Right atrium auricular region (tissue), 2 donors: Measurements from ENCODE around the gene KCNJ16. TPM values are rescaled to one million over a fixed set of nuclear protein-coding genes. Genes with fewer than 3 reads are reported as not detected.

ENCODE experiments used
- DNase-seq: peaks from one replicate; pipeline ENCODE4 v3.0.0-alpha.2; 2019; ENCODE audit warnings: low spot score
- H3K27ac ChIP-seq, 2 donors: fragments of 200-600 bp; sonication (generic); 1 replicate in 1 of 2; 2 replicates in 1 of 2; pipeline ENCODE4 v1.5.1; 2016 to 2019
- H3K27me3 ChIP-seq, 2 donors: fragments of 200-600 bp; sonication (generic); one replicate each; pipeline versions ENCODE4 v1.5.1 to v1.6.0; 2017 to 2019
- H3K36me3 ChIP-seq: fragments of 200-600 bp; sonication (generic); one replicate; pipeline ENCODE4 v1.5.1; 2016
- H3K4me1 ChIP-seq, 2 donors: fragments of 200-600 bp; sonication (generic); one replicate each; pipeline versions ENCODE4 v1.5.1 to v1.6.0; 2017 to 2019
- H3K4me3 ChIP-seq, 2 donors: fragments of 200-600 bp; sonication (generic); 1 replicate in 1 of 2; 2 replicates in 1 of 2; pipeline ENCODE4 v1.5.1; 2017 to 2019; ENCODE audit warnings: mild to moderate bottlenecking in 1 of 2, moderate library complexity in 1 of 2
- H3K9me3 ChIP-seq, 2 donors: fragments of 200-600 bp; sonication (generic); one replicate each; pipeline ENCODE4 v1.5.1; 2019
- total RNA-seq, 2 donors: library from RNA; depleted of rRNA; stranded (reverse); fragments of >200 nt; gene quantifications; one replicate each; pipeline ENCODE4 v1.1.0, GENCODE V29; 2016
- TF ChIP-seq, protein P1 (sequence below), 2 donors: fragments of 200-600 bp; sonication (generic); IDR thresholded peaks; one replicate each; pipeline ENCODE4 v1.5.1; 2019; ENCODE audit warnings: antibody characterized with exemption in 2 of 2

The KCNJ16 gene
- total RNA-seq, 2 donors from 2014 or later, result 0.59 TPM; not detected in 1

DNA sequence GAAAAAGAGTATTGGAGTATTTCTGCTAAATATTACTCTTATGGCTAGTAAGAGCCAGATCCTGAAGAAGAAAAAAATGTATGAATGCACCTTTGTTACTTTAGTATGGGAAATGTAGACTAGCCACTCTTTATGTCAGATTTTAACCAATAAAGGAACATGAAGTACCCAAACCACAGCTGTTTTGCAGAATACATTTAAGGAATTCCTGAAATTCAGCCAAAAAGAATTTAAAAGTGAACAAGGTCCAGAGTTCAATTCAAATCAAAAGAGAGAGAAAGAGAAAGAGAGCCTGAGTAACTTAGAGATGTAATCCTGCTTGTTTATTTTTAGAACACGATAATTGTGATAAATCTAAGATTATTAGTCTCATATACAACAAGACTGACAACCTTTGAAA, 1.2 kb downstream of the KCNJ16 start:
- Histone ChIP-seq H3K36me3 (no peaks in the 10 kb centered on the region), H3K4me1 (no peaks in the 10 kb centered on the region), H3K27me3 (no peaks in the 10 kb centered on the region), H3K4me3 (no peak overlapping the region), H3K27ac (no peak overlapping the region), H3K9me3 (no peaks in the 10 kb centered on the region)
- DNase-seq, result no peak
- TF ChIP-seq, protein P1, sequence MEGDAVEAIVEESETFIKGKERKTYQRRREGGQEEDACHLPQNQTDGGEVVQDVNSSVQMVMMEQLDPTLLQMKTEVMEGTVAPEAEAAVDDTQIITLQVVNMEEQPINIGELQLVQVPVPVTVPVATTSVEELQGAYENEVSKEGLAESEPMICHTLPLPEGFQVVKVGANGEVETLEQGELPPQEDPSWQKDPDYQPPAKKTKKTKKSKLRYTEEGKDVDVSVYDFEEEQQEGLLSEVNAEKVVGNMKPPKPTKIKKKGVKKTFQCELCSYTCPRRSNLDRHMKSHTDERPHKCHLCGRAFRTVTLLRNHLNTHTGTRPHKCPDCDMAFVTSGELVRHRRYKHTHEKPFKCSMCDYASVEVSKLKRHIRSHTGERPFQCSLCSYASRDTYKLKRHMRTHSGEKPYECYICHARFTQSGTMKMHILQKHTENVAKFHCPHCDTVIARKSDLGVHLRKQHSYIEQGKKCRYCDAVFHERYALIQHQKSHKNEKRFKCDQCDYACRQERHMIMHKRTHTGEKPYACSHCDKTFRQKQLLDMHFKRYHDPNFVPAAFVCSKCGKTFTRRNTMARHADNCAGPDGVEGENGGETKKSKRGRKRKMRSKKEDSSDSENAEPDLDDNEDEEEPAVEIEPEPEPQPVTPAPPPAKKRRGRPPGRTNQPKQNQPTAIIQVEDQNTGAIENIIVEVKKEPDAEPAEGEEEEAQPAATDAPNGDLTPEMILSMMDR (IDR thresholded peaks at IDR 0.05), result no peak

DNA sequence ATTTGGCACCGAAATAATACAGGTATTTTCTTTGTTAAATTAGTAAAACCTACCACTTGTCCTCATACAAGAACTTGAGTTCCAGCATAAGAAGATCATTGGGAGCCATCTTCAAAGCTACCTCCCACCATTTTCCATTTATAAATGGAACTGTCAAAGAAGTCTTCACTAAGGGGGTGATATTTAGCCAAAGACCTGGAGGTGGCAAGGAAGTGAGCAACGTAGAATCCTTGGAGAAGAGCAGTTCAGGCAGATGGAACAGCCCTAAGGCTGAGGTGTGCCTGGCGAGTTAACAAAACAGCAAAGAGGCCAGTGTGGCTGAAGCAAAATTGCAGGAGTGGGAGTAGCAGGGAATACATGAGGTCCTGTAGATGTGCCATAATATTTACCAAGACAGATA, 1.8 kb downstream of the KCNJ16 start:
- Histone ChIP-seq H3K36me3 (no peaks in the 10 kb centered on the region), H3K27ac (no peak overlapping the region), H3K27me3 (no peaks in the 10 kb centered on the region), H3K4me1 (no peaks in the 10 kb centered on the region), H3K4me3 (no peak overlapping the region), H3K9me3 (no peaks in the 10 kb centered on the region)
- TF ChIP-seq, protein P1 (IDR thresholded peaks at IDR 0.05), result no peak
- DNase-seq, result no peak

DNA sequence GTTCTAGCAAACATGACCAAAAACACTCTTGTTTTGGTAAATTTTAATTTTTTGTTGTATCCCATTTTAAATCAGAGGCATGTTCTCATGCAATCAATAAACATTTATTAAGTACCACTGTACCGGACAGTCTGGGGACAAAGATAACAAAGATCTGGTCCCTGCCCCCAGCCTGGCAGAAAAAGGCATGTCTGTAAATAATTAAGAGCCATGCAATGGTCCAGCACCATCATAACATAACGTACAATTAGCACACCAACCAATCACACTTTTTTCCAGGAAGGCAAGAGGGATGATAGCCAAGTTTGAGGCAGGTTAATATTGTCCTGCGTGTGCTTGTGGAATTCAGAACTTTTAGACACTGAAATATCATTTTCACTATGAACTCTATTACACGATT, 3.5 kb downstream of the KCNJ16 start:
- Histone ChIP-seq H3K27ac (no peak overlapping the region), H3K27me3 (no peaks in the 10 kb centered on the region), H3K4me3 (no peak overlapping the region), H3K9me3 (no peaks in the 10 kb centered on the region), H3K4me1 (no peaks in the 10 kb centered on the region), H3K36me3 (no peaks in the 10 kb centered on the region)
- TF ChIP-seq, protein P1 (IDR thresholded peaks at IDR 0.05), result no peak
- no peak for DNase-seq

DNA sequence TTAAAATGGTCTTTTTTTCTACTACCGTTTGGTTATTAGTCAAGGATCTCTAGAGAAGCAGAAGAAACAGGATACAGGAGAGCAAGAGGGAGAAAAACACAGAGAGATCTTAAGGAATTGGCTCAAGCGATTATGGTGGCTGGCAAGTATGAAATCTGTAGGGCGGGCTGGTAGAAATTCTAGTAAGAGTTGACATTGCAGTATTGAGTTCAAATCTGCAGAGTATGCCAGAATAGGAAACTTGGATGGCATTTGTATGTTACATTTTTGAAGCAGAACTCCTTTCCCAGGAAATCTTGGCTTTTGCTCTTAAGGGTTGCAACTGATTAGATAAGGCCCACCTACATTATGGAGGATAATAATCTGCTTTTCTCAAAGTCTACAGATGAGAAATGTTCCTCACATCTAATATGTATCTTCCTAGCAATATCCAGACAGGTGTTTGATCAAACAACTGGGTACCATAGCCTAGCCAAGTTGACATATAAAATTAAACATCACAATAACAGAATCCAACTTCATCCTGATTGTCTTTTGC, 4.0 kb downstream of the KCNJ16 start:
- TF ChIP-seq, protein P1 (IDR thresholded peaks at IDR 0.05), result no peak
- no peak for DNase-seq
- H3K27ac ChIP-seq, result no peak overlapping the region
- H3K9me3 ChIP-seq, result no peaks in the 10 kb centered on the region
- H3K4me1 ChIP-seq, result no peaks in the 10 kb centered on the region
- no peaks in the 10 kb centered on the region for H3K36me3 ChIP-seq
- no peak overlapping the region for H3K4me3 ChIP-seq
- H3K27me3 ChIP-seq, result no peaks in the 10 kb centered on the region

DNA sequence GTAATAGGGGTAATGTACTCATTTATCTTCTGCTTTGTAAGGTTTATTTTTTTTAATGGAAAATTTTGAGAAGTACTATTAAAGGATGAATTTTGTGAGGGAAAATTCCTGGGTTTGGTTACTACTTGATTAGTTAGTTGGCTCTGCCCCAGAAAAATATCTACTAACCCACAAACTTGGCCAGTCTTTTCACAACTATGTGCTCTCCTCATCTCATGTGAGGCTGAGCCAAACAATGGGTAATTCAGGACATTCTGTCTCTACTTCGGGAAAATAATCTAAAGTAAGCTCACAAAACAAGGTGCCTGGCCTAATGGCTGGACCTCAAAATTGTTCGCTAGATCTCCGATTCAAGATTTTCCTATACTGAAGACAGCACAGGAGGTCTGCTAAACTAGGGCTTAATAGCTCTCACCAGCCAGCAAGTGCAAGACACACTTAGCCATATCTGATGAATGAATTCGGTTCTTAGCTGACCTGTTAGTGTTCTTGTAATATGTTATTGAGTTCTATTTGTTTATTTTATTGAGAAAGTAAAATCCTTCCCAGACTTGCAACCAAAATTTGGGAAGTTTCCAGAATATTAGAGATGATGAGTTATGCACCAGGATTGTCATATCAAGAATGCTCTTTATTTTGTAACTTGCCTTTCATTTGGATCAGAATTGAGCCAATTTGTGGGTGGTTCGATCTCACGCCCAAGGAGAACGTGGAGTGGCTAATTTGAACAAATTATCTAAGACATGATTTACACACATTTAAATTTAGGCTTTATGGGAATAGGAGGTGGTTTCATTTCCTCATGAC, 5.7 kb downstream of the KCNJ16 start:
- no peaks in the 10 kb centered on the region for H3K4me1 ChIP-seq
- no peak for DNase-seq
- no peaks in the 10 kb centered on the region for H3K27me3 ChIP-seq
- H3K9me3 ChIP-seq, result no peaks in the 10 kb centered on the region
- no peak overlapping the region for H3K27ac ChIP-seq
- TF ChIP-seq, protein P1 (IDR thresholded peaks at IDR 0.05), result no peak
- H3K4me3 ChIP-seq, result no peak overlapping the region
- no peaks in the 10 kb centered on the region for H3K36me3 ChIP-seq
